GM12878 (cell line): ENCODE measurements around the gene KPNA4. TPM values are rescaled to one million over a fixed set of nuclear protein-coding genes. Genes with fewer than 3 reads are reported as not detected.
"Not testable (repeated sequence)": the region's sequence is repeated elsewhere in the genome, so short reads cannot be mapped to it uniquely, and the experiment has no call there.

Experiments
- ATAC-seq: fragments of 200-7000 bp; cut with Tn5 transposase; 3 replicates; pipeline ENCODE4 v1.9.1; 2020; ENCODE audit warnings: mild to moderate bottlenecking, moderate library complexity
- BruUV-seq: library from RNA; stranded (reverse); fragments of 400-500 nt; replicated peaks from 2 replicates; lab custom pipeline; 2021; lab: Mats Ljungman, UMichigan
- CTCF ChIA-PET: fragments of 300-600 bp; sonication (Branson Sonifier 250); formaldehyde crosslinking; extraction: SDS; loops from one replicate; lab custom pipeline; 2021; ENCODE audit warnings: inconsistent platforms; lab: Yijun Ruan, JAX
- POLR2A ChIA-PET: fragments of 350-600 bp; formaldehyde crosslinking; extraction: SDS; loops from one replicate; lab custom pipeline; 2021; ENCODE audit warnings: inconsistent platforms; lab: Charles Lee
- RAD21 ChIA-PET: fragments of 300-600 bp; sonication (Branson Sonifier 250); formaldehyde crosslinking; loops from one replicate; lab custom pipeline; 2023; ENCODE audit warnings: antibody characterized with exemption; ENCODE audit not compliant: unreplicated experiment; lab: Charles Lee
- SMC1A ChIA-PET: fragments of 300-600 bp; sonication (Branson Sonifier 250); formaldehyde crosslinking; loops from one replicate; lab custom pipeline; 2023; ENCODE audit not compliant: unreplicated experiment, uncharacterized antibody; lab: Charles Lee
- DNase-seq: peaks from one replicate; pipeline ENCODE4 v3.0.0-alpha.2; 2011; ENCODE audit warnings: low read depth, low spot score
- FAIRE-seq: peaks from 3 replicates; lab custom pipeline; 2011; peaks lifted over from hg19 to GRCh38; lab: Jason Lieb, UNC
- H2AFZ ChIP-seq: 2 replicates; pipeline ENCODE4 v1.6.0; 2011; ENCODE audit warnings: low read depth, low read length, control low read depth; ENCODE audit not compliant: control insufficient read depth
- H3K27ac ChIP-seq: 2 replicates; pipeline ENCODE4 v1.5.1; 2011; ENCODE audit warnings: control low read depth; ENCODE audit not compliant: control insufficient read depth, insufficient read depth
- H3K27me3 ChIP-seq, 2 experiments: replicated peaks in 1 of 2; 2 replicates each; pipeline versions ENCODE4 v1.6.0 to v1.6.1; 2011; ENCODE audit warnings: low read length in 1 of 2; ENCODE audit not compliant: control insufficient read depth in 2 of 2, insufficient read depth in 2 of 2
- H3K36me3 ChIP-seq, 2 experiments: 2 replicates each; pipeline ENCODE4 v1.5.1; 2011; ENCODE audit warnings: low read length in 1 of 2; ENCODE audit not compliant: control insufficient read depth in 2 of 2, insufficient read depth in 2 of 2
- H3K4me1 ChIP-seq: 2 replicates; pipeline ENCODE4 v1.6.1; 2011; ENCODE audit warnings: mild to moderate bottlenecking, low read length, moderate library complexity, mixed read lengths; ENCODE audit not compliant: control insufficient read depth, insufficient read depth
- H3K4me2 ChIP-seq: 2 replicates; pipeline ENCODE4 v1.6.0; 2011; ENCODE audit warnings: control low read depth; ENCODE audit not compliant: control insufficient read depth, insufficient read depth
- H3K4me3 ChIP-seq: fragments of 200-600 bp; sonication (generic); 2 replicates; pipeline ENCODE4 v1.5.1; 2016
- H3K79me2 ChIP-seq: 2 replicates; pipeline ENCODE4 v1.6.0; 2011; ENCODE audit warnings: low read length; ENCODE audit not compliant: control insufficient read depth, insufficient read depth
- H3K9ac ChIP-seq: 2 replicates; pipeline ENCODE4 v1.8.0; 2011; ENCODE audit warnings: low read length, control low read depth, mixed read lengths; ENCODE audit not compliant: control insufficient read depth, insufficient read depth
- H3K9me3 ChIP-seq: replicated peaks from 3 replicates; pipeline ENCODE4 v1.5.1; 2011; ENCODE audit warnings: mild to moderate bottlenecking, low read length; ENCODE audit not compliant: control insufficient read depth, insufficient read depth
- H4K20me1 ChIP-seq: 2 replicates; pipeline ENCODE4 v1.6.0; 2011; ENCODE audit not compliant: control insufficient read depth, insufficient read depth
- CREM ChIP-seq: IDR thresholded peaks from 2 replicates; pipeline ENCODE4 v1.6.1; 2014; ENCODE audit warnings: antibody characterized with exemption, low read depth
- IRF5 ChIP-seq: fragments of 450-650 bp; IDR thresholded peaks from 2 replicates; pipeline ENCODE4 v1.6.1; 2017; ENCODE audit warnings: borderline replicate concordance
- KDM1A ChIP-seq: fragments of 200-600 bp; sonication (generic); IDR thresholded peaks from 2 replicates; pipeline ENCODE4 v1.6.1; 2016; ENCODE audit warnings: borderline replicate concordance
- whole genome bisulfite sequencing: methylation state at CpG from one replicate; pipeline ENCODE4 v1.1.6; 2016; ENCODE audit warnings: low lambda C conversion rate; ENCODE audit not compliant: insufficient replicate concordance, insufficient coverage; ENCODE audit errors: missing lambda C conversion rate; 5-methylcytosine and 5-hydroxymethylcytosine counted together
- in situ Hi-C: fragments of 300-500 bp; cut with MboI; formaldehyde crosslinking; loops from 9 replicates; pipeline ENCODE4 v1.14.3; 2018; ENCODE audit warnings: mixed read lengths
- intact Hi-C: fragments of 100-400 bp; cut with micrococcal nuclease; formaldehyde crosslinking; loops from one replicate; pipeline ENCODE4 v1.14.2; 2022; ENCODE audit not compliant: unreplicated experiment
- polyA plus RNA-seq, 11 experiments: library from polyadenylated mRNA; depleted of rRNA in 4 of 11; unstranded in 6 of 11; stranded (reverse) in 5 of 11; fragments of >200 nt; fragmentation: Nextera tagmentation in 4 of 11; fragmentation: Illumina TruSeq in 1 of 11; extraction: Ambion mirVana in 4 of 11; extraction: Trizol in 1 of 11; gene quantifications; 1 replicate in 1 of 11; 2 replicates in 10 of 11; pipeline versions ENCODE4 v1.2.1 to v1.2.3, GENCODE V29; 2011 to 2016; ENCODE audit warnings: inconsistent platforms in 2 of 11, missing spikeins in 2 of 11, low read depth in 1 of 11
- total RNA-seq, 4 experiments: library from RNA; depleted of rRNA in 3 of 4; stranded (reverse); fragments of >200 nt in 3 of 4; fragmentation: Illumina TruSeq in 1 of 4; extraction: Trizol in 1 of 4; gene quantifications; 2 replicates each; pipeline versions ENCODE4 v1.2.1 to v1.2.3, GENCODE V29; 2013 to 2021
- TF ChIP-seq, protein P1 (sequence below): fragments of 450-650 bp; formaldehyde crosslinking; IDR thresholded peaks from 2 replicates; pipeline ENCODE4 v1.5.0; 2022; ENCODE audit warnings: mild to moderate bottlenecking, missing genetic modification characterization

The KPNA4 gene
- total and polyA plus RNA-seq, 10 of the 15 experiments (the other 5 are each of a cell fraction or from before 2014, with no cell fraction given): 9.9 to 40.6 (median 18.1) TPM

DNA sequence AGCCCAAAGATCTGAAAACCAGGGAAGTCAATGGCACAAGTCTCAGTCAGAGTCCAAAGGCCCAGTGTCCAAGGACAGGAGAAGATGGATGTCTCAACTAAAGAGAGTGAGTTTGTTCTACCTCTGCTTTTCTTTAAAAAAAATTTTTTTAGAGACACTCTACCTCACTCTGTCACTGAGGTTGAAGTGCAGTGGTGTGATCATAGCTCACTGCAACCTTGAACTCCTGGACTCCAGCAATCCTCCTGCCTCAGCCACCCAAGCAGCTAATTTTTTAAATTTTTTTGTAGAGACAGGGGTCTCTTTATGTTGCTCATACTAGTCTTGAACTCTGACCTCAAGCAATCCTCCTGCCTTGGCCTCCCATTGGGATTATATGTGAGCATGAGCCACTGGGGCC is 39.9 kb upstream of the KPNA4 start (continued):
- TF ChIP-seq, protein P1, sequence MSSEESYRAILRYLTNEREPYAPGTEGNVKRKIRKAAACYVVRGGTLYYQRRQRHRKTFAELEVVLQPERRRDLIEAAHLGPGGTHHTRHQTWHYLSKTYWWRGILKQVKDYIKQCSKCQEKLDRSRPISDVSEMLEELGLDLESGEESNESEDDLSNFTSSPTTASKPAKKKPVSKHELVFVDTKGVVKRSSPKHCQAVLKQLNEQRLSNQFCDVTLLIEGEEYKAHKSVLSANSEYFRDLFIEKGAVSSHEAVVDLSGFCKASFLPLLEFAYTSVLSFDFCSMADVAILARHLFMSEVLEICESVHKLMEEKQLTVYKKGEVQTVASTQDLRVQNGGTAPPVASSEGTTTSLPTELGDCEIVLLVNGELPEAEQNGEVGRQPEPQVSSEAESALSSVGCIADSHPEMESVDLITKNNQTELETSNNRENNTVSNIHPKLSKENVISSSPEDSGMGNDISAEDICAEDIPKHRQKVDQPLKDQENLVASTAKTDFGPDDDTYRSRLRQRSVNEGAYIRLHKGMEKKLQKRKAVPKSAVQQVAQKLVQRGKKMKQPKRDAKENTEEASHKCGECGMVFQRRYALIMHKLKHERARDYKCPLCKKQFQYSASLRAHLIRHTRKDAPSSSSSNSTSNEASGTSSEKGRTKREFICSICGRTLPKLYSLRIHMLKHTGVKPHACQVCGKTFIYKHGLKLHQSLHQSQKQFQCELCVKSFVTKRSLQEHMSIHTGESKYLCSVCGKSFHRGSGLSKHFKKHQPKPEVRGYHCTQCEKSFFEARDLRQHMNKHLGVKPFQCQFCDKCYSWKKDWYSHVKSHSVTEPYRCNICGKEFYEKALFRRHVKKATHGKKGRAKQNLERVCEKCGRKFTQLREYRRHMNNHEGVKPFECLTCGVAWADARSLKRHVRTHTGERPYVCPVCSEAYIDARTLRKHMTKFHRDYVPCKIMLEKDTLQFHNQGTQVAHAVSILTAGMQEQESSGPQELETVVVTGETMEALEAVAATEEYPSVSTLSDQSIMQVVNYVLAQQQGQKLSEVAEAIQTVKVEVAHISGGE: no peak
- TF ChIP-seq CREM: no peak
- TF ChIP-seq IRF5: no peak
- no peak for TF ChIP-seq KDM1A

DNA sequence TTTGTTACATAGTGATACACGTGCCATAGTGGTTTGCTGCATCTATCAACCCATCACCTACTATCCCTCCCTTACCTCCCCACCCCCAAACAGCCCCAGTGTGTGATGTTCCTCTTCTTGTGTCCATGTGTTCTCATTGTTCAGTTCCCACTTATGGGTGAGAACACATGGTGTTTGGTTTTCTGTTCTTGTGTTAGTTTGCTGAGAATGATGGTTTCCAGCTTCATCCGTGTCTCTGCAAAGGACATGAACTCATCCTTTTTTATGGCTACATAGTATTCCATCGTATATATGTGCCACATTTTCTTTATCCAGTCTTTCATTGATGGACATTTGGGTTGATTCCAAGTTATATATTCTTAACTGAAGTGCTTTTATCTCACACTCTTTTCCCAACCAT is 38.5 kb upstream of the KPNA4 start:
- H3K9ac ChIP-seq, intact Hi-C loops, in situ Hi-C loops, POLR2A ChIA-PET, H3K36me3 ChIP-seq, H3K9me3 ChIP-seq, FAIRE-seq, H3K4me3 ChIP-seq, BruUV-seq, DNase-seq, ATAC-seq, H3K27ac ChIP-seq, H3K4me1 ChIP-seq, H3K4me2 ChIP-seq, SMC1A ChIA-PET, H2AFZ ChIP-seq, H3K27me3 ChIP-seq, H4K20me1 ChIP-seq, H3K79me2 ChIP-seq, CTCF ChIA-PET: not testable (repeated sequence)
- 32% methylated on average over 3 of the region's 3 CpGs for WGBS
- RAD21 ChIA-PET: interaction anchor here (0.5 kb wide), 1 partner anchor 115 kb away, joined by 3 read pairs; no protein-coding TSS in a partner anchor
